GM12878 (cell line): ENCODE measurements around the gene TNFSF9. TPM values are rescaled to one million over a fixed set of nuclear protein-coding genes. Genes with fewer than 3 reads are reported as not detected.

Experiments
- CHD1 ChIP-seq: IDR thresholded peaks from 2 replicates; pipeline ENCODE4 v1.6.1; 2012; ENCODE audit warnings: low read depth, low read length, improper control_type of control experiment
- CHD4 ChIP-seq: fragments of 200-600 bp; sonication (generic); IDR thresholded peaks from 2 replicates; pipeline ENCODE4 v1.6.1; 2016; ENCODE audit warnings: mild to moderate bottlenecking
- E4F1 ChIP-seq: fragments of 450-650 bp; IDR thresholded peaks from 2 replicates; pipeline ENCODE4 v1.6.1; 2018; ENCODE audit warnings: borderline replicate concordance, mild to moderate bottlenecking; ENCODE audit not compliant: partially characterized antibody
- KLF5 ChIP-seq: fragments of 450-650 bp; IDR thresholded peaks from 2 replicates; pipeline ENCODE4 v1.6.1; 2014; ENCODE audit warnings: mild to moderate bottlenecking; ENCODE audit not compliant: partially characterized antibody
- MAX ChIP-seq: IDR thresholded peaks from 2 replicates; pipeline ENCODE4 v1.6.1; 2012; ENCODE audit warnings: low read depth, low read length, improper control_type of control experiment
- MYB ChIP-seq: fragments of 150-350 bp; IDR thresholded peaks from 2 replicates; pipeline ENCODE4 v1.6.1; 2014; ENCODE audit warnings: mild to moderate bottlenecking, low read depth, low read length, borderline replicate concordance
- RELA ChIP-seq: fragments of 450-650 bp; IDR thresholded peaks from 2 replicates; pipeline ENCODE4 v1.8.0; 2014; ENCODE audit warnings: borderline replicate concordance; ENCODE audit not compliant: partially characterized antibody
- polyA plus RNA-seq, 11 experiments: library from polyadenylated mRNA; depleted of rRNA in 4 of 11; unstranded in 6 of 11; stranded (reverse) in 5 of 11; fragments of >200 nt; fragmentation: Nextera tagmentation in 4 of 11; fragmentation: Illumina TruSeq in 1 of 11; extraction: Ambion mirVana in 4 of 11; extraction: Trizol in 1 of 11; gene quantifications; 1 replicate in 1 of 11; 2 replicates in 10 of 11; pipeline versions ENCODE4 v1.2.1 to v1.2.3, GENCODE V29; 2011 to 2016; ENCODE audit warnings: inconsistent platforms in 2 of 11, missing spikeins in 2 of 11, low read depth in 1 of 11
- total RNA-seq, 4 experiments: library from RNA; depleted of rRNA in 3 of 4; stranded (reverse); fragments of >200 nt in 3 of 4; fragmentation: Illumina TruSeq in 1 of 4; extraction: Trizol in 1 of 4; gene quantifications; 2 replicates each; pipeline versions ENCODE4 v1.2.1 to v1.2.3, GENCODE V29; 2013 to 2021
- TF ChIP-seq, protein P1 (sequence below): IDR thresholded peaks from 2 replicates; pipeline ENCODE4 v1.6.1; 2011; ENCODE audit warnings: borderline replicate concordance, low read depth, mild to moderate bottlenecking, moderate library complexity, low read length; ENCODE audit not compliant: insufficient read depth, poor library complexity, severe bottlenecking

The TNFSF9 gene
- total and polyA plus RNA-seq, 10 of the 15 experiments (the other 5 are each of a cell fraction or from before 2014, with no cell fraction given), result 6.2 to 75.3 (median 22.1) TPM

- TF ChIP-seq KLF5, result no peak
- TF ChIP-seq CHD4, result no peak
- no peak for TF ChIP-seq E4F1
- no peak for TF ChIP-seq MAX
- TF ChIP-seq, protein P1, sequence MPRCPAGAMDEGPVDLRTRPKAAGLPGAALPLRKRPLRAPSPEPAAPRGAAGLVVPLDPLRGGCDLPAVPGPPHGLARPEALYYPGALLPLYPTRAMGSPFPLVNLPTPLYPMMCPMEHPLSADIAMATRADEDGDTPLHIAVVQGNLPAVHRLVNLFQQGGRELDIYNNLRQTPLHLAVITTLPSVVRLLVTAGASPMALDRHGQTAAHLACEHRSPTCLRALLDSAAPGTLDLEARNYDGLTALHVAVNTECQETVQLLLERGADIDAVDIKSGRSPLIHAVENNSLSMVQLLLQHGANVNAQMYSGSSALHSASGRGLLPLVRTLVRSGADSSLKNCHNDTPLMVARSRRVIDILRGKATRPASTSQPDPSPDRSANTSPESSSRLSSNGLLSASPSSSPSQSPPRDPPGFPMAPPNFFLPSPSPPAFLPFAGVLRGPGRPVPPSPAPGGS, result no peak
- TF ChIP-seq CHD1, result no peak
- TF ChIP-seq MYB, result no peak
- TF ChIP-seq RELA, result no peak
These were observed 2.2 kb upstream of the TNFSF9 start (continued) for GRCh38 chr19:6528544-6529121.
